ENCODE measurements around the gene NUBP2.

The NUBP2 gene

DNA sequence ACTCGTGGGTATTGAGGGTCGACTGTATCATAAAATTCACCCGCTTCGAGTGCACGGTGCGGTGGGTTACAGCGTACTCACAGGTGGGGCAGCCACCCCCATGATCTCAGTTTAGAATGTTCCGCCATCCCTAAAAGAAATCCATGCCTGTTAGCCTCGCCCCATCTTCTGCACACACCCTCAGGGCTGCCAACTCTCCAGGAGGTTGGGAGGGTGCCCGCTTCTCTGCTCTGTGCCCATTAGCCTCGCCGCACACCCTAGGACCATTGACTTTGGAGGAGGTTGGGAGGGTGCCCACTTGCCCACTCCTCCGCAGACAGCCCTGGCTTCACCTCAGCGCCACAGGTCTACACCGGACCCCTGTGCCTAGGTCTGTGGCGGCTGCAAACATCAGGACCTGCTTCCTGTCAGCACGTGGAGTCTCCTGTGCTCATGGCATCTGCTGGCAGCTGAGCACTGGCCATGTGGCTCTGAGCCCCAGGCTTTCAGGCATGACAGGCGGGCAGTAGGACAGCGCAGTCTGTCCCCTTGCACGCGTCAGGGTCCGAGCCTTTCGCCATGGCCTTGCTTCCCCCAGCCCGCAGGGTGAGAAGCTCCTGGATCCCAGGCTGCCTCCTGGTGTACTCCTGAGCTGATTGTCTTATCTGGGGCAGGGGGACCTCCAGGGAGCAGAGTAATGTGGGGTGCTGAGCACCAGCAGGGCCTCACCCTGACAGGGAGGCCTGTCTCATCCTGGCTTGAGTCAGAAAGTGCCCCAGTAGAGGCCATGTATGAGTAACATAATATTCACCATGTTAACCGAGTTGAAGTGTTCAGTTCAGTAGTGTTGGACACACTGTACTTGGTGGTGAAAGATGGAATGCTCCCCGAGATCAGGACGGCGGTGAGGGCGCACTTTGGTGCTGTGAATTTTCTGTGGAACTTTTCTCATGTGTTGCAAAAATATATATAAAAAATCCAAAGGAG lies 33.3 kb upstream of the NUBP2 start:
- H3K4me3 Mint-ChIP-seq, result no peak overlapping the region
- DNase-seq (ENCODE audit: low spot score in 2 of 2), result no peak
- H3K4me1 Mint-ChIP-seq, result no peaks in the 10 kb centered on the region
- no peak overlapping the region for H3K27ac Mint-ChIP-seq
- peak; percentile 49 for ATAC-seq
- H3K36me3 Mint-ChIP-seq, result peaks cover 65% of the 10 kb centered on the region
- H3K9me3 Mint-ChIP-seq, result no peaks in the 10 kb centered on the region

DNA sequence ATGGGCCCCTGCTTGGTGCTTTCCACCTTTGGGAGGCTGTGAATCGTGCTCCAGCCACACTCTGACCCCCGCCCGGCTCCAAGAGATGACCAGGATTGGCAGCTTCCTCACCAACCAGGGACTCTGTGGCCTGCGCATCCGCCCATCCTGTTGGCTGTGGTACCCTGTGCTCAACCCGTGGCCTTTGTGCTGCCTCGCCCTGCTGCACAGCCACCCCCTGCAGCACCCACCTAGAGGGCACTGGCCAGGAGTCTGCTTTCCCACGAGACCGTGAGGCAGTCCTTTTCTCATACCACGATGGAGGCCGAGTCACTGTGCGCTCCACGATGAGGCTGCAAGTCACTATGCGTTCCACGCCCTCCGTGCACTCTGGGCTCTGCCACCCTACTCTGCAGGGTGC lies 30.8 kb upstream of the NUBP2 start:
- Mint-ChIP-seq H3K4me1 (peaks cover 11% of the 10 kb centered on the region), H3K4me3 (no peak overlapping the region), H3K27ac (no peak overlapping the region), H3K9me3 (no peaks in the 10 kb centered on the region), H3K36me3 (peaks cover 72% of the 10 kb centered on the region)
- ATAC-seq (no peak), DNase-seq (ENCODE audit: low spot score in 2 of 2) (no peak)

DNA sequence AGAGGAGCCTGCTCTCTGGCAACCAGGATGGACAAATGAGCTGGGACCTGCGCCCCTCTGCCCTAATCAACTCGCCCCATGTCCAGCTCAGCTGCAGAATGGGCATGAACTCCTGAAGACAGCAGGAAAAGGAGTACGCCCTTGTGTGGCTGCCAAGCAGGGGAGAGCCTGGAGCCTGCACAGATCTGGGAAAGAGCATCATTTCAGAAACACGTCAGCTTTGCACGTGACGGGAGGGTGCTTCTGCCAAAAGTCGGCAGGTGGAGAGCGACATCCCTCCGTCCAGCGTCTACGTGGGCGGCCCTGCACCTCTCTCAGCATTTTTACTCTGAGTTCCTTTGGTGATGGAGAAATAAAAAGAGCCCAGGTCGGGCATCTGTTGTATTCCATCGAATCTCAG lies 29.9 kb upstream of the NUBP2 start:
- no peak overlapping the region for H3K27ac Mint-ChIP-seq
- no peak overlapping the region for H3K4me3 Mint-ChIP-seq
- peaks cover 11% of the 10 kb centered on the region for H3K4me1 Mint-ChIP-seq
- H3K36me3 Mint-ChIP-seq, result peaks cover 63% of the 10 kb centered on the region
- ATAC-seq (no peak), DNase-seq (ENCODE audit: low spot score in 2 of 2) (no peak)
- H3K9me3 Mint-ChIP-seq, result no peaks in the 10 kb centered on the region

- no peak for ATAC-seq
- Mint-ChIP-seq H3K27ac (no peak overlapping the region), H3K4me3 (no peak overlapping the region), H3K36me3 (peaks cover 59% of the 10 kb centered on the region), H3K9me3 (no peaks in the 10 kb centered on the region), H3K4me1 (peaks cover 11% of the 10 kb centered on the region)
- DNase-seq (ENCODE audit: low spot score in 2 of 2), result no peak
These were observed 28.6 kb upstream of the NUBP2 start for GRCh38 chr16:1754204-1754603.

GRCh38 chr16:1757714-1758461 lies 24.9 kb upstream of the NUBP2 start:
- no peaks in the 10 kb centered on the region for H3K9me3 Mint-ChIP-seq
- DNase-seq (ENCODE audit: low spot score in 2 of 2) (no peak), ATAC-seq (no peak)
- H3K36me3 Mint-ChIP-seq, result peaks cover 45% of the 10 kb centered on the region
- no peak overlapping the region for H3K4me3 Mint-ChIP-seq
- H3K4me1 Mint-ChIP-seq, result peaks cover 11% of the 10 kb centered on the region
- peak overlapping the region; percentile 76 for H3K27ac Mint-ChIP-seq

- Mint-ChIP-seq H3K4me1 (peaks cover 11% of the 10 kb centered on the region), H3K27ac (peak overlapping the region; percentile 43), H3K9me3 (no peaks in the 10 kb centered on the region), H3K4me3 (no peak overlapping the region), H3K36me3 (peaks cover 36% of the 10 kb centered on the region)
- DNase-seq (ENCODE audit: low spot score in 2 of 2), result no peak
- no peak for ATAC-seq
These were observed 23.8 kb upstream of the NUBP2 start for GRCh38 chr16:1758923-1759322.

DNA sequence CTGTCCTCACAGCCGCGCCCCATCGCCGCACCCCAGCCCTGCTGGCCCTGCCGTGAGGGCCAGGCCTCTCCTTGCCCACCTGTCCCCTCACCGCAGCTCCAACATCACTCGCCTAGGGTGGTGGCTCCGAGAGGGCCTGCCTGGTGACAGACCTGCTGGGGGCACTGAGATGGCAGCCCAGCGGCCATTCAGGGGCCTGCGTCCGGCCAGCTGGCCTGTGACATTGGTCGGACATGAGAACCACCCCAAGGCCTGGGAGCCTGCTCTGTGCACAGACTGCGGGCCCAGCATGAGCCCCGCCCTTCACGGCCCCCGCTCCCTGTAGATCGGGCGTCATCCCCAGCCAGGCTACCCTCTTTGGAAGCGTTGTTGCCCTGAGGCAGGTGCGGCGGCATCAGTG lies 23.2 kb upstream of the NUBP2 start:
- H3K36me3 Mint-ChIP-seq, result peaks cover 32% of the 10 kb centered on the region
- H3K4me1 Mint-ChIP-seq, result peaks cover 11% of the 10 kb centered on the region
- DNase-seq (ENCODE audit: low spot score in 2 of 2) (no peak), ATAC-seq (no peak)
- no peak overlapping the region for H3K4me3 Mint-ChIP-seq
- H3K27ac Mint-ChIP-seq, result no peak overlapping the region
- H3K9me3 Mint-ChIP-seq, result no peaks in the 10 kb centered on the region

DNA sequence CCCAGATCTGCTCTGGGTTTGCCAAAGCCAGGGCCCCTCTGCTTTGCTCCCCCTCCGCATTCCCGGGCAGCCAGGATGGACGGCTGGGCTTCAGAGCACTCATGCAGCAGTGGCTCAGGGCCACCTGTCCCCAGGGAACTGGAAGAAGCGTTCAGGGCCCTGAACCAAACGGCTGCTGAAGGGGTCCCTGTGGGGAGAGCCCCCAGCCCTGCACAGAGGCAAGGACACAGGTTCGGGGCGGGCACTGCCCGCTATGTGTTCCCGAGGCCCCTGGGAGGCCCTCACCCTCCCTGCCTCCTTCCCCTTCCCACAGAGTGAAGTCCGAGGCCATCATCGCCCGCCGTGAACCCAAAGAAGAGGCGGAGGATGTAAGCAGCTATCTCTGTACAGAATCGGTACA lies 21.8 kb upstream of the NUBP2 start:
- H3K9me3 Mint-ChIP-seq, result no peaks in the 10 kb centered on the region
- H3K27ac Mint-ChIP-seq, result no peak overlapping the region
- ATAC-seq, result no peak
- DNase-seq (ENCODE audit: low spot score in 2 of 2), result no peak
- no peak overlapping the region for H3K4me3 Mint-ChIP-seq
- H3K36me3 Mint-ChIP-seq, result peaks cover 18% of the 10 kb centered on the region
- H3K4me1 Mint-ChIP-seq, result peaks cover 9% of the 10 kb centered on the region

DNA sequence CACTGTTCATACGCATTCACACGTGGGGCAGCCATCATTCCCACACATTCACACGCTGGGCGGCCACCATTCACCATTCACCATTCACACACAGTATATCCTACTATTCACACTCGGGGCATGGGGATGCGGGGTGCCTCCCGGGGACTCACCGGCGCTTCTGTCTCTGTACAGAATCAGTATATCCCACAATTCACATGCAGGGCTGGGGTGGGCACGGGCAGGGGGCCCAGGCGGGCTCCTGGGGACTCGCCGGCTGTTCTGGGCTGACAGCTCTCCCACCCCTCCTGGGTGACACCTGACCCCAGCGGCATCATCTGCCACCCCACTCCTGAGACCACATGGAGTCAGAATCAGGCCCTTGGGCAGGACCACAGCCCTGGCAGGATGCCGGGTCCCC lies 21.0 kb upstream of the NUBP2 start:
- ATAC-seq, result no peak
- H3K4me3 Mint-ChIP-seq, result no peak overlapping the region
- no peaks in the 10 kb centered on the region for H3K9me3 Mint-ChIP-seq
- H3K36me3 Mint-ChIP-seq, result peaks cover 17% of the 10 kb centered on the region
- DNase-seq (ENCODE audit: low spot score in 2 of 2), result no peak
- no peak overlapping the region for H3K27ac Mint-ChIP-seq
- peaks cover 3% of the 10 kb centered on the region for H3K4me1 Mint-ChIP-seq

GRCh38 chr16:1762196-1762878 lies 20.4 kb upstream of the NUBP2 start:
- DNase-seq (ENCODE audit: low spot score in 2 of 2) (no peak), ATAC-seq (no peak)
- Mint-ChIP-seq H3K4me1 (no peaks in the 10 kb centered on the region), H3K4me3 (no peak overlapping the region), H3K9me3 (no peaks in the 10 kb centered on the region), H3K36me3 (peaks cover 17% of the 10 kb centered on the region), H3K27ac (no peak overlapping the region)

GRCh38 chr16:1762879-1763520 lies 19.8 kb upstream of the NUBP2 start:
- H3K4me1 Mint-ChIP-seq, result no peaks in the 10 kb centered on the region
- H3K9me3 Mint-ChIP-seq, result no peaks in the 10 kb centered on the region
- H3K27ac Mint-ChIP-seq, result no peak overlapping the region
- ATAC-seq, result no peak
- peaks cover 23% of the 10 kb centered on the region for H3K36me3 Mint-ChIP-seq
- H3K4me3 Mint-ChIP-seq, result no peak overlapping the region
- DNase-seq (ENCODE audit: low spot score in 2 of 2), result no peak

DNA sequence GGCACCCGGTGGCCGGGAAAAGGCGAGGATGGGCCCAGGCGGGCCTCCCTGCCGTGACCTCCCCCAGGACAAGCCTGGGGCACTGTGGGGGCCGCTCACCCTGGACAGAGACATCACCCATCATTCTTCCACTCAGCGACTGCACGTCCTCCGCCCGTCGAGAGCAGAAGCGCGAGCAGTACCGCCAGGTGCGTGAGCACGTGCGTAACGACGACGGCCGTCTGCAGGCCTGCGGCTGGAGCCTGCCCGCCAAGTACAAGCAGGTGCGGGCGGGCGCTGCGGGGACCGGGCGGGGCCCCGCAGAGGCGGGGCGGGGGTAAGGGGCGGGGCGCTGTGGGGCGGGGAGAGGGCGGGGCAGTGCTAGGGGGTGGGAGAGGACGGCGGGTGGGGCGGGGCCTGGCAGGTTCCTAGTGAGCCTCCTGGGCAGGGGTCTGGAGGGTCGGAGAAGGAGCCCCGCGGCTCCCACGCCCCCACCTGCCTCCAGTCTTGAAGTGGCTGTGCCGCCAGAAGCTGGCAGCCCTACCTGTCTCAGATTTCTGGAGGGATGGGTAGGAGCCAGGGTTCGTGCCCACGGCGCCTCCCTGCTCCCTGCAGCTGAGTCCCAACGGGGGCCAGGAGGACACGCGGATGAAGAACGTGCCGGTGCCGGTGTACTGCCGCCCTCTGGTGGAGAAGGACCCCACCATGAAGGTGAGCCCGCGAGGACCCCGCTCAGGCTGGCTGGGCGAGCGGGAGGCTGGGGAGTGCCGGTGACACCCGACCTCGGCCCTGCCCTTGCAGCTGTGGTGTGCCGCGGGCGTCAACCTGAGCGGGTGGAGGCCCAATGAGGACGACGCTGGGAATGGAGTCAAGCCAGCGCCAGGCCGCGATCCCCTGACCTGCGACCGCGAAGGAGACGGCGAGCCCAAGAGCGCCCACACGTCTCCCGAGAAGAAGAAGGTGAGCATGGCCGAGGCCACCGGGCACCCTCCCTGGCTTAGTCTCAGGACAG lies 18.9 kb upstream of the NUBP2 start:
- H3K4me1 Mint-ChIP-seq, result no peaks in the 10 kb centered on the region
- no peak for ATAC-seq
- no peak overlapping the region for H3K4me3 Mint-ChIP-seq
- H3K9me3 Mint-ChIP-seq, result no peaks in the 10 kb centered on the region
- peaks cover 31% of the 10 kb centered on the region for H3K36me3 Mint-ChIP-seq
- no peak for DNase-seq (ENCODE audit: low spot score in 2 of 2)
- no peak overlapping the region for H3K27ac Mint-ChIP-seq

GRCh38 chr16:1764971-1765370 lies 17.8 kb upstream of the NUBP2 start:
- no peak overlapping the region for H3K27ac Mint-ChIP-seq
- ATAC-seq, result no peak

DNA sequence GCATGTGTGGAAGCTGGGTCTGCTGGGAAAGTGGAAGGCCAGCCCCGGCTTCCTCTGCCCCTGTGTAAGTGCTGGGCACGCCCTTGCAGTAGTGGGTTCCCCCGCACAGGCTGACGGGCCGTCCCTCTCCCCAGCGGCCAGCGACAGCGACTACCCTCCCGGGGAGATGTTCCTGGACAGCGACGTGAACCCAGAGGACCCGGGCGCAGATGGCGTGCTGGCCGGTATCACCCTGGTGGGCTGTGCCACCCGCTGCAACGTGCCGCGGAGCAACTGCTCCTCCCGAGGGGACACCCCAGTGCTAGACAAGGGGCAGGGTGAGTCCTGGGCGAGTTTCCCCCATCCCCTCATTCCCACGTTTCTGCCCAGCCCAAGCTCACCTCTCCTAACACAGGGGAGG lies 16.9 kb upstream of the NUBP2 start:
- DNase-seq (ENCODE audit: low spot score in 2 of 2) (no peak), ATAC-seq (no peak)
- peaks cover 7% of the 10 kb centered on the region for H3K4me1 Mint-ChIP-seq
- H3K27ac Mint-ChIP-seq, result no peak overlapping the region
- no peaks in the 10 kb centered on the region for H3K9me3 Mint-ChIP-seq
- no peak overlapping the region for H3K4me3 Mint-ChIP-seq
- peaks cover 46% of the 10 kb centered on the region for H3K36me3 Mint-ChIP-seq

More at GRCh38 chr16:1764971-1765370, 17.8 kb upstream of the NUBP2 start:
- peaks cover under 1% of the 10 kb centered on the region for H3K4me1 Mint-ChIP-seq
- DNase-seq (ENCODE audit: low spot score in 2 of 2), result no peak
- H3K9me3 Mint-ChIP-seq, result no peaks in the 10 kb centered on the region
- no peak overlapping the region for H3K4me3 Mint-ChIP-seq
- H3K36me3 Mint-ChIP-seq, result peaks cover 43% of the 10 kb centered on the region

All from stimulated activated effector memory CD8-positive, alpha-beta T cell treated with anti-CD3 and anti-CD28 coated beads, Interleukin-12 subunit alpha, Interleukin-12 subunit beta, amount 100 ng/mL, for 72 hours (primary cell).